ENCODE results near the gene SEMA4C. TPM values are rescaled to one million over a fixed set of nuclear protein-coding genes. Genes with fewer than 3 reads are reported as not detected.

Gene SEMA4C
- total and polyA plus RNA-seq, 5 donors = 19.3 to 28.5 (median 23.5) TPM

GRCh38 chr2:96870626-96871255, 861 bp upstream of the SEMA4C start:
- H3K4me3 ChIP-seq (ENCODE audit: low read length) = peak overlapping the region; percentile 85
- ATAC-seq (peak in 1 of 2 donors; percentile 2), DNase-seq (peak; percentile 59 to 82 (median 78))
- H3K27ac ChIP-seq (ENCODE audit: low read length) = peak overlapping the region; percentile 58
- H3K9me3 ChIP-seq (ENCODE audit: control insufficient read depth, low read length) = no peaks in the 10 kb centered on the region
- WGBS = 19% methylated on average over 13 of the region's 13 CpGs
- H3K4me1 ChIP-seq (ENCODE audit: control insufficient read depth, insufficient read depth, low read length) = peaks cover 7% of the 10 kb centered on the region
- H3K27me3 ChIP-seq (ENCODE audit: control insufficient read depth, insufficient read depth) = no peaks in the 10 kb centered on the region
- intact Hi-C loops (cut with DNase I) = loop anchor here in 1 of 4 donors (5.0 kb wide), 1 partner anchor 82 kb away; no protein-coding TSS in a partner anchor

GRCh38 chr2:96869281-96869821, 529 bp downstream of the SEMA4C start:
- WGBS = under 1% methylated on average over 64 of the region's 64 CpGs
- H3K27ac ChIP-seq (ENCODE audit: low read length) = peak overlapping the region; percentile 89
- H3K4me3 ChIP-seq (ENCODE audit: low read length) = peak overlapping the region; percentile 85
- H3K4me1 ChIP-seq (ENCODE audit: control insufficient read depth, insufficient read depth, low read length) = peaks cover 7% of the 10 kb centered on the region
- intact Hi-C loops (cut with DNase I) = loop anchor here in 1 of 4 donors (2.0 to 10.0 kb wide), 2 partner anchors 37 to 1185 kb away; no protein-coding TSS in a partner anchor
- ATAC-seq (peak; percentile 65 to 67), DNase-seq (peak; percentile 90 to 96 (median 95))
- no peaks in the 10 kb centered on the region for H3K27me3 ChIP-seq (ENCODE audit: control insufficient read depth, insufficient read depth)
- H3K9me3 ChIP-seq (ENCODE audit: control insufficient read depth, low read length) = no peaks in the 10 kb centered on the region

- peak overlapping the region; percentile 89 for H3K27ac ChIP-seq (ENCODE audit: low read length)
- ATAC-seq (peak; percentile 82 to 84), DNase-seq (peak; percentile 95 to 97 (median 97))
- H3K27me3 ChIP-seq (ENCODE audit: control insufficient read depth, insufficient read depth) = no peaks in the 10 kb centered on the region
- H3K9me3 ChIP-seq (ENCODE audit: control insufficient read depth, low read length) = no peaks in the 10 kb centered on the region
- peaks cover 7% of the 10 kb centered on the region for H3K4me1 ChIP-seq (ENCODE audit: control insufficient read depth, insufficient read depth, low read length)
- WGBS = under 1% methylated on average over 76 of the region's 76 CpGs
- H3K4me3 ChIP-seq (ENCODE audit: low read length) = peak overlapping the region; percentile 85
- intact Hi-C loops (cut with DNase I) = loop anchor here in 1 of 4 donors (2.0 to 10.0 kb wide), 2 partner anchors 38 to 1184 kb away; no protein-coding TSS in a partner anchor
Measured at GRCh38 chr2:96868555-96869280, 1.2 kb downstream of the SEMA4C start.

- no peaks in the 10 kb centered on the region for H3K9me3 ChIP-seq (ENCODE audit: control insufficient read depth, low read length)
- no peaks in the 10 kb centered on the region for H3K27me3 ChIP-seq (ENCODE audit: control insufficient read depth, insufficient read depth)
- DNase-seq (peak in 2 of 3 donors; percentile 64 to 68), ATAC-seq (no peak)
- peak overlapping the region; percentile 4 for H3K27ac ChIP-seq (ENCODE audit: low read length)
- peaks cover 4% of the 10 kb centered on the region for H3K4me1 ChIP-seq (ENCODE audit: control insufficient read depth, insufficient read depth, low read length)
- H3K4me3 ChIP-seq (ENCODE audit: low read length) = peak overlapping the region; percentile 85
- intact Hi-C loops (cut with DNase I) = loop anchor here in 1 of 4 donors (2.0 to 10.0 kb wide), 2 partner anchors 39 to 1183 kb away; no protein-coding TSS in a partner anchor
- 8% methylated on average over 27 of the region's 27 CpGs for whole genome bisulfite sequencing
Measured at GRCh38 chr2:96867756-96868554, 1.9 kb downstream of the SEMA4C start.

- DNase-seq (peak in 1 of 3 donors; percentile 55), ATAC-seq (no peak)
- 43% methylated on average over 22 of the region's 22 CpGs for WGBS
- Histone ChIP-seq H3K4me1 (ENCODE audit: control insufficient read depth, insufficient read depth, low read length) (peaks cover 4% of the 10 kb centered on the region), H3K4me3 (ENCODE audit: low read length) (no peak overlapping the region), H3K27ac (ENCODE audit: low read length) (no peak overlapping the region), H3K9me3 (ENCODE audit: control insufficient read depth, low read length) (no peaks in the 10 kb centered on the region), H3K27me3 (ENCODE audit: control insufficient read depth, insufficient read depth) (no peaks in the 10 kb centered on the region)
- intact Hi-C loops (cut with DNase I) = loop anchor here in 1 of 4 donors (10.0 kb wide), 1 partner anchor 1182 kb away; no protein-coding TSS in a partner anchor
Measured at GRCh38 chr2:96866986-96867755, 2.7 kb downstream of the SEMA4C start.

DNA sequence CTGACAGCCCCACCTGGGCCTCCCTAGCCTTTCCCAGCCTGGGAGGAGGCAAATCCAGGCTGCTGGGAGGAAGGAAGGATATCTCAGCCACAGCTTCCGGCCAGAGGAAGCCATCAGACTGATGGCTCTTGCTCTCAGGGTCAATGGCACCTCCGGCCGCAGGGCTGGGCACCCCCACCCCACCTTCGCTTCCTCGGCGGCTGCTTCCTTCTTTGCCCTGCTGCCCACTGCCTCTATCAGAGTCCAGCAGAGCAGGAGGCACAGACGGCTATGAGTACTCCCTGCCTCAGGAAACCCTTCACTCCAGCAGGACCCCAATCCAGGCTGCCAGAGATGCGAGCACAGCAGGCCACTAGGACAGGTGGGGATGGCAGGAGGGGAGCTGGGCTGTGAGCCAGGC, 3.3 kb downstream of the SEMA4C start:
- Histone ChIP-seq H3K27me3 (ENCODE audit: control insufficient read depth, insufficient read depth) (no peaks in the 10 kb centered on the region), H3K4me3 (ENCODE audit: low read length) (no peak overlapping the region), H3K9me3 (ENCODE audit: control insufficient read depth, low read length) (no peaks in the 10 kb centered on the region), H3K4me1 (ENCODE audit: control insufficient read depth, insufficient read depth, low read length) (peaks cover 4% of the 10 kb centered on the region), H3K27ac (ENCODE audit: low read length) (no peak overlapping the region)
- intact Hi-C loops (cut with DNase I) = loop anchor here in 1 of 4 donors (10.0 kb wide), 1 partner anchor 1182 kb away; no protein-coding TSS in a partner anchor
- ATAC-seq (peak in 1 of 2 donors; percentile 1), DNase-seq (peak in 2 of 3 donors; percentile 65 to 77)
- WGBS = 51% methylated on average over 8 of the region's 8 CpGs

GRCh38 chr2:96866149-96866548, 3.7 kb downstream of the SEMA4C start:
- intact Hi-C loops (cut with DNase I) = loop anchor here in 1 of 4 donors (10.0 kb wide), 1 partner anchor 1181 kb away; no protein-coding TSS in a partner anchor
- DNase-seq = peak in 1 of 3 donors; percentile 61
- Histone ChIP-seq H3K4me1 (ENCODE audit: control insufficient read depth, insufficient read depth, low read length) (peaks cover 4% of the 10 kb centered on the region), H3K9me3 (ENCODE audit: control insufficient read depth, low read length) (no peaks in the 10 kb centered on the region), H3K4me3 (ENCODE audit: low read length) (no peak overlapping the region), H3K27ac (ENCODE audit: low read length) (no peak overlapping the region), H3K27me3 (ENCODE audit: control insufficient read depth, insufficient read depth) (no peaks in the 10 kb centered on the region)
- WGBS = 62% methylated on average over 14 of the region's 14 CpGs
- ATAC-seq = no peak

- H3K27ac ChIP-seq (ENCODE audit: low read length) = no peak overlapping the region
- peaks cover 4% of the 10 kb centered on the region for H3K4me1 ChIP-seq (ENCODE audit: control insufficient read depth, insufficient read depth, low read length)
- H3K4me3 ChIP-seq (ENCODE audit: low read length) = no peak overlapping the region
- 73% methylated on average over 16 of the region's 16 CpGs for WGBS
- H3K9me3 ChIP-seq (ENCODE audit: control insufficient read depth, low read length) = no peaks in the 10 kb centered on the region
- intact Hi-C loops (cut with DNase I) = loop anchor here in 1 of 4 donors (10.0 kb wide), 1 partner anchor 1181 kb away; no protein-coding TSS in a partner anchor
- no peaks in the 10 kb centered on the region for H3K27me3 ChIP-seq (ENCODE audit: control insufficient read depth, insufficient read depth)
- ATAC-seq (no peak), DNase-seq (peak in 1 of 3 donors; percentile 34)
Measured at GRCh38 chr2:96865654-96866053, 4.2 kb downstream of the SEMA4C start.

DNA sequence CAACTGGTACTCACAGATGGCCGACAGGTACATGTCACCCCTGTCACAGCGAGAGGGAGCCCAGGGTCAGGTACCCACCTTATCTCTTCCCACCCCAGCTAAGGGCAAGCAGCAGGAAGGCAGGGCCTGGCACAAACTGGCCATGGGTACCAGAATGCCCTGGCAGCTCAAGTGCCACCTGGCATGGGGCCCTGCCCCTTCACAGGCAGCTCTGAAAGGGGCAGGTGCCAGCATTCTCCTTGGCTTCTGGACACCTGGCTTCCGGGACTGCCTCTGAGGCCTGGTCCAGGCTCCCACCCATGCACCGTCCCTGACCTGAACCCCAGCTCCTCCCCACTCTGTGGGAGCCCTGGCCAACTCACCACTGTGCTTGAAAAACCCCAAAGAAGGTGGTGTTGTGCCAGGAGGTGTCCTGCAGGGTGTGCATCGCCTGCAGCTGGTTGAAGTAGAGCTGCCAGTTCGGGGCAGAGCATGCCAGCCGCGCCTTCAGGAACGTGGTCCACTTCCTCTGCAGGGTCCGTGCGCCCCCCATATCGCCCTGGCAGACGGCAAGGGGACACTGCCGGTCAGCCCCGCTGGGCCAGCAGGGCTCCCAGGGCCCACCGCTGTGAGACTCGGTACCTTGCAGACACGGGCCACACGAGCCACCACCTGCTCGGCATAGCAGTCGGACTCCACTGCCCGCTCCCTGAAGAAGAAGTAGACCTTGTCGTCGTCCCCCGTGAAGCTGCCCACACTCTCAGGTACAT, 5.4 kb downstream of the SEMA4C start:
- intact Hi-C loops (cut with DNase I) = loop anchor here in 2 of 4 donors (5.0 to 10.0 kb wide), 2 partner anchors 83 to 1180 kb away; no protein-coding TSS in a partner anchor
- 78% methylated on average over 25 of the region's 25 CpGs for WGBS
- Histone ChIP-seq H3K27me3 (ENCODE audit: control insufficient read depth, insufficient read depth) (no peaks in the 10 kb centered on the region), H3K4me1 (ENCODE audit: control insufficient read depth, insufficient read depth, low read length) (peaks cover 4% of the 10 kb centered on the region), H3K4me3 (ENCODE audit: low read length) (no peak overlapping the region), H3K9me3 (ENCODE audit: control insufficient read depth, low read length) (no peaks in the 10 kb centered on the region), H3K27ac (ENCODE audit: low read length) (no peak overlapping the region)
- ATAC-seq (no peak), DNase-seq (peak in 2 of 3 donors; percentile 69 to 73)
